Effector memory CD8-positive, alpha-beta T cell (primary cell): Measurements from ENCODE around the gene GAS2L3.

Source experiments
- ATAC-seq: fragments of 150-1000 bp; cut with Tn5 transposase; replicated peaks from 2 replicates; pipeline ENCODE4 v1.10.0; 2021; ENCODE audit warnings: mild to moderate bottlenecking, moderate library complexity
- DNase-seq, 3 experiments: peaks; one replicate each; pipeline ENCODE4 v3.0.0; 2021
- H3K27ac Mint-ChIP-seq, 2 donors: one replicate each; pipeline ENCODE4 v1.8.0; 2022; ENCODE audit warnings: mild to moderate bottlenecking in 2 of 2, mixed read lengths in 2 of 2, moderate library complexity in 2 of 2
- H3K27me3 Mint-ChIP-seq, 2 donors: one replicate each; pipeline ENCODE4 v1.8.0; 2022; ENCODE audit warnings: mixed read lengths in 2 of 2
- H3K36me3 Mint-ChIP-seq: one replicate; pipeline ENCODE4 v1.8.0; 2022; ENCODE audit warnings: mild to moderate bottlenecking, moderate library complexity, mixed read lengths; ENCODE audit not compliant: insufficient read depth
- H3K4me1 Mint-ChIP-seq, 2 donors: one replicate each; pipeline ENCODE4 v1.8.0; 2022; ENCODE audit warnings: low read depth in 2 of 2, mixed read lengths in 2 of 2
- H3K4me3 Mint-ChIP-seq, 2 donors: one replicate each; pipeline ENCODE4 v1.8.0; 2022; ENCODE audit warnings: mild to moderate bottlenecking in 2 of 2, mixed read lengths in 2 of 2, moderate library complexity in 2 of 2
- H3K9me3 Mint-ChIP-seq, 2 donors: one replicate each; pipeline ENCODE4 v1.8.0; 2022; ENCODE audit warnings: mixed read lengths in 2 of 2

Gene GAS2L3

DNA sequence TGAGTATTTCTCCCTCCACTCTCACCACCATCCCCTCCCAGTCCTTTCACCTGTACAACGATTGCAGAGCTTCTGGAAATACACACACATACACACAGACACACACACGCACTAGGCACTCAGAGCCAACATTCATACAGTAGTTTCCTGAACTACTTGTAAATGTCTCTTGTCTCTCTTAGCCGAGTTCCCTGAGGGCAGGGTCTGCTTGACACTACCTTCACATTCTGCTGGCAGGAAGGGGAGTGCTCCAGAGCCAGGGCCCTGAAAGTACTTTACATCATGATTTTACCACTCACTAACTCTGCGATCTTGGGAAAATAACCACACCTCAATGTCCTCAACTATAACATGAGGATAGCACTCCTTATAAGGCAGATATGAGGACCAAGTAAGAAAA lies 82.7 kb downstream of the GAS2L3 start:
- Mint-ChIP-seq H3K4me3 (no peak overlapping the region), H3K4me1 (no peaks in the 10 kb centered on the region), H3K27me3 (peaks cover 5 to 8% of the 10 kb centered on the region in 2 donors), H3K27ac (no peak overlapping the region), H3K36me3 (no peaks in the 10 kb centered on the region), H3K9me3 (peaks cover 3 to 5% of the 10 kb centered on the region in 2 donors)
- DNase-seq (no peak), ATAC-seq (no peak)

DNA sequence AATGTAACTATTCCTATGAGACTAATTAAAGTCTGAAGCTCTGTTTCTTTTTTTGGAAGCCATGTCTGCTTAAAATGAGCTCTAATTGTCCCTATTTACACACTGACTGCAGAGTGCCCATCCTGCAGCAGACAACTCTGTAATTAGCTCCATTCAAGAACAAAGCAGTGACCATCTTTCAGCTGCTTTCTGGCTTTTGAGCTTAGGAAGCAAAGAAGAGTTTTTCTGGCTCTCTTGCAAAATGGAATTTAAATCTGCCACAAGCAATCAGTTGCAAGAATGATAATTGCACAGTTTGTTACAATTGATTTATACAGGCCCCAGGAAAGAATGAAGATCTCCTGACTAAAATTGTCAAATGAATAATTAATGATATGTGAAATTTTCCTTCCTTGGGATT lies 83.4 kb downstream of the GAS2L3 start:
- H3K27ac Mint-ChIP-seq = no peak overlapping the region
- no peak for ATAC-seq
- H3K4me3 Mint-ChIP-seq = no peak overlapping the region
- peaks cover 5 to 8% of the 10 kb centered on the region in 2 donors for H3K27me3 Mint-ChIP-seq
- H3K4me1 Mint-ChIP-seq = no peaks in the 10 kb centered on the region
- no peaks in the 10 kb centered on the region for H3K36me3 Mint-ChIP-seq
- no peak for DNase-seq
- H3K9me3 Mint-ChIP-seq = peaks cover 0 to 3% of the 10 kb centered on the region in 2 donors

DNA sequence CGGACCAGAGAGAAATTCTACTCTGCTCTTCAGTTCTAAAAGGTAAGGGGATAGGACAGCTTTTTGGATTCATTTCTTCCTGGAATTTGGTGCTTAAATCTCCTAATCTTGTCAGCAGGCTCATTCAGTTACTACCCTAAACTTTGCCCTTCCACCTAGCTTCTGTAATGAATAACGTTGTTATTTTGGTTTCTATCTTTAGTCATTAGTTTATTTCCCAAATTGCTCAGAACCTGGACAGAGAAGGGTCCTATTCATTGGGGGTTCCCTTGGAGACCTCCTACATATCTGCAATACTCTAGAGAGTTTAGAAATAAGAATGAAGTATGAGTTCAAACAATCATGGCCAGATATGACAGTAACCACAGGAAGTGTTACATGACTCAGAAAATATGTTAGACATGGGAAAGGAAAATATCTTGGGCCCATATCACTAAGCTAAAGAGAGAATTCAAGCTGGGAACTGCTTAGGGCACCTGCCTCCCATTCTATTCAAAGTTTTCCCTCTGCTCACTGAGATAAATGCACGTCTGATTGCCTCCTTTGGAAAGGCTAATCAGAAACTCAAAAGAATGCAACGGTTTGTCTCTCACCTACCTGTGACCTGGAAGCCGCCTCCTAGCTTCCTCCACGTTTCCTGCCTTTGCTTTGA lies 87.9 kb downstream of the GAS2L3 start:
- H3K27me3 Mint-ChIP-seq = peaks cover 0 to 5% of the 10 kb centered on the region in 2 donors
- H3K9me3 Mint-ChIP-seq = no peaks in the 10 kb centered on the region
- ATAC-seq = no peak
- H3K4me3 Mint-ChIP-seq = no peak overlapping the region
- H3K4me1 Mint-ChIP-seq = no peaks in the 10 kb centered on the region
- DNase-seq = no peak
- no peak overlapping the region for H3K27ac Mint-ChIP-seq
- no peaks in the 10 kb centered on the region for H3K36me3 Mint-ChIP-seq

DNA sequence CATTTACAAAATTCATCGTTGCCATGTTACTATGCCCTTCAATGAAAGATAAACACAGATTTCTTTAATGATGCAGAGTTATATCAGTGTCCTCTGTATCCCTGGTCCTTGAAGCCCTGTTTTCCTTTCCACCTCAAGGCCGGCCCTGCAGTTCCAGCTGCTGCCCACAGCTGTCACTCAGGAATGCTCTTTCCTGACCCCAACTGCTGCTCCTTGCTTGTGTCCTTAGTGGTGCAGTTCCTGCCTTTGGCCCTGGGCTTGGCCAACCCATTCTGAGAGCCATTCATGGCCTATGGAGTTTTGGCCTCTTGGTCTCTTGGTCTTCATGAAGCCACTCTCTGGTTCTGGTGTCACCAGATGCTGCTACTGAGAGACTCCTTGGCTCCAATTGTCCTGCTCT lies 93.1 kb downstream of the GAS2L3 start:
- no peak for DNase-seq
- no peak overlapping the region for H3K27ac Mint-ChIP-seq
- no peak for ATAC-seq
- no peaks in the 10 kb centered on the region for H3K36me3 Mint-ChIP-seq
- peaks cover 0 to 9% of the 10 kb centered on the region in 2 donors for H3K27me3 Mint-ChIP-seq
- no peaks in the 10 kb centered on the region for H3K9me3 Mint-ChIP-seq
- peaks cover 0 to 2% of the 10 kb centered on the region in 2 donors for H3K4me1 Mint-ChIP-seq
- no peak overlapping the region for H3K4me3 Mint-ChIP-seq

DNA sequence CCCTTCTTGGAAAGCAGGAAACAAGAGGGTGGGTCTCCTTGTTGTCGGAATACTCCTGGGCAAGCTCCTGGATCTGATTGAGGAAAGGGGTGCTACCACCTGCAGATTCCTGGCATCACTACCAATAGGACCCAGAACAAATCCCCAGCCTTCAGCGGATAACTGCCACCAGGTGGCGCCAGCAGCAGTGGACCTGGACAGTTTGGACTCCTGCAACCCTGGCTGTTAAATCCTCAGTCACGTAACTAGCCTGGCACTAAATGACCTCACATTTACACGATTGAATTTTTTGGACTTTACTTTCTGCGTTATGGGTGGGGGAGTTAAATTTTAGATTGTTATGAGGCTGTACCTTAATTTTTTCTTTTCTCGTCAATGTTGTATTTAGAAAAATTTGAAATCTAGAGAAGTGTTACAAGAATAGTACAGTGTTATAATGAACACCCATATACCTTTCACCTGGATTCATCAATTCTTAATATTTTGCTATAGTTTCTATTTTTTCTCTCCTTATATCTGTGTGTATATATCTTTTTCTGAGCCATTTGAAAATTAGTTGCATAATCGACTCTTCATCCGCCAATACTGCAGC lies 95.6 kb downstream of the GAS2L3 start:
- Mint-ChIP-seq H3K4me3 (no peak overlapping the region), H3K27ac (no peak overlapping the region), H3K36me3 (no peaks in the 10 kb centered on the region), H3K27me3 (peaks cover 0 to 9% of the 10 kb centered on the region in 2 donors), H3K9me3 (no peaks in the 10 kb centered on the region), H3K4me1 (peaks cover 0 to 2% of the 10 kb centered on the region in 2 donors)
- DNase-seq (no peak), ATAC-seq (no peak)

DNA sequence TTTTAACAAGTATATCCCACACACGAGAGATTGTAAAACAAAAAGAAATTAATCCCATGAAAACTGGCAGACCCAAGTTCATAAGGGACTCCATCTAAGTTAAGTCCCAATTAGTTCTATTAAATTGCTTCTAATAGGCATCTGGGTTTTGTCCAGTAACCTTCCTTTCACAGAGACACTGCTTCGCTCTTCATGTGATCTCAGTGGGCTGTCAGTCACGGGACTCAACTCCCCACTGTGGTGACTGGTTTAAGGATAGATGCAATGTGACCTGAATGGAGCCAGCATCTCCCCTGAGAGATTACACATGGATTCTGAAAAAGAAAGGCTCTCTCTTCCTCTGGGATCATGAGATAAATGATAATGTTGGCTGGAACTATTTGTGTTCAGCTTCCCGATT lies 96.4 kb downstream of the GAS2L3 start:
- Mint-ChIP-seq H3K9me3 (no peaks in the 10 kb centered on the region), H3K36me3 (no peaks in the 10 kb centered on the region), H3K4me1 (peaks cover 0 to 2% of the 10 kb centered on the region in 2 donors), H3K27ac (no peak overlapping the region), H3K27me3 (peaks cover 0 to 9% of the 10 kb centered on the region in 2 donors), H3K4me3 (no peak overlapping the region)
- DNase-seq (no peak), ATAC-seq (no peak)

DNA sequence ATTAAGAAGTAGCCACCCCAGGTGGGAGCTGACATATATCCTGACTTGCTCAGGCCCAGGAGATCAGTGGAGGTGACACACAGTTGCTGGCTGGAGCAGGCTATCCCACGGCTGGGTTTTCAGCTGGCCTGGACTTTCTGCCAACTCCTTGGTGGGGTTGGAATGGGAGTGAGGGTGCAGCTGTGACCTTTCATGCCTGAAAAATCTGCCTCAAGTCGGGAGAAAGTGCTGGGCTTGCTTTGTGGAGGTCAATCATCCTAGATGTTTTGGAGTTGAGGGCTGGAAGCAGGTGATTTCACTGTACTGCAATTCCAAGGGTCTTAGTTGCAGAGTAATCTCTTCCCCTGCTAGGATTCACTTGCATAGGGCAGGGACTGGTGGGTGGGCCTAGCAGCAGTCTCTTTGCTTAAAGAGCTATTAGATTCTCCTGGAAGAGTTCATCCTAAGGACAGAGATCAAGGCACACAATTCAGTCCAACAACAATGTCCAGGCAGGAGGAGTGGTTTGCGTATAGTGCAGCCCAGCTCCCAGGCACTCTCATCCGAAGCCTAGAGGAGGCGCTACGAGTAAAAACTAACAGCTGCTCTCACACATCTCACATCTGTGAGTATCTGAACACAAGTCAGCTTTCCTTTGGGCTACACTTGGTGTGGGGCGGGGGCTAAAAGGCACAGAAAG lies 98.1 kb downstream of the GAS2L3 start:
- no peaks in the 10 kb centered on the region for H3K36me3 Mint-ChIP-seq
- peaks cover 0 to 2% of the 10 kb centered on the region in 2 donors for H3K4me1 Mint-ChIP-seq
- peaks cover 0 to 9% of the 10 kb centered on the region in 2 donors for H3K27me3 Mint-ChIP-seq
- no peak overlapping the region for H3K27ac Mint-ChIP-seq
- DNase-seq (no peak), ATAC-seq (no peak)
- H3K9me3 Mint-ChIP-seq = no peaks in the 10 kb centered on the region
- no peak overlapping the region for H3K4me3 Mint-ChIP-seq

DNA sequence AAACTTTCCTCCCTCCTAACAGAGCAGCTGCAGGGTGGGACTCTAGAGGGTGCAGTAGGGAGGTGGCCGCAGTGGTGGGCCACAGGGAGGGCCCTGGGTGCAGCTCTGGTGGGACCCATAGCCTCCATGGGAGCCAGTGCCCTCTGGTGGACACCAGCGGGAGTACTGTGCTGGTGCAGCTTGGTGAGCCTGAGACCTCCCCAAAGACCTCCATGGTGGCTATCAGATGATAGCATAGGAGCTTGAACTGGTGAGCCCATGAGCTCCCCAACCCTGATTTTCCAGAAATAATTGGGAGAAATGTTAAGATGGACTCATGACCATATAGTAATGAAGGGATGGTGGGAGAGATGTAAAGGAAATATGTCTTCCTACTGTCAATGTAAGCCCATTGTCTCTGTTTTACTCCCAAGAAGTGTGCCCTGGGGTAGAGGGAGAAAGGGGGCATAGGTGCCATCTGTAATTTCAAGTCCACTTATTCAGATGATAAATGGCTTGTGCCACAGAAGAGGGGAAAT lies 98.7 kb downstream of the GAS2L3 start:
- no peak overlapping the region for H3K4me3 Mint-ChIP-seq
- H3K27ac Mint-ChIP-seq = no peak overlapping the region
- peaks cover 0 to 9% of the 10 kb centered on the region in 2 donors for H3K27me3 Mint-ChIP-seq
- H3K9me3 Mint-ChIP-seq = no peaks in the 10 kb centered on the region
- H3K4me1 Mint-ChIP-seq = no peaks in the 10 kb centered on the region
- no peak for ATAC-seq
- no peak for DNase-seq
- H3K36me3 Mint-ChIP-seq = no peaks in the 10 kb centered on the region

DNA sequence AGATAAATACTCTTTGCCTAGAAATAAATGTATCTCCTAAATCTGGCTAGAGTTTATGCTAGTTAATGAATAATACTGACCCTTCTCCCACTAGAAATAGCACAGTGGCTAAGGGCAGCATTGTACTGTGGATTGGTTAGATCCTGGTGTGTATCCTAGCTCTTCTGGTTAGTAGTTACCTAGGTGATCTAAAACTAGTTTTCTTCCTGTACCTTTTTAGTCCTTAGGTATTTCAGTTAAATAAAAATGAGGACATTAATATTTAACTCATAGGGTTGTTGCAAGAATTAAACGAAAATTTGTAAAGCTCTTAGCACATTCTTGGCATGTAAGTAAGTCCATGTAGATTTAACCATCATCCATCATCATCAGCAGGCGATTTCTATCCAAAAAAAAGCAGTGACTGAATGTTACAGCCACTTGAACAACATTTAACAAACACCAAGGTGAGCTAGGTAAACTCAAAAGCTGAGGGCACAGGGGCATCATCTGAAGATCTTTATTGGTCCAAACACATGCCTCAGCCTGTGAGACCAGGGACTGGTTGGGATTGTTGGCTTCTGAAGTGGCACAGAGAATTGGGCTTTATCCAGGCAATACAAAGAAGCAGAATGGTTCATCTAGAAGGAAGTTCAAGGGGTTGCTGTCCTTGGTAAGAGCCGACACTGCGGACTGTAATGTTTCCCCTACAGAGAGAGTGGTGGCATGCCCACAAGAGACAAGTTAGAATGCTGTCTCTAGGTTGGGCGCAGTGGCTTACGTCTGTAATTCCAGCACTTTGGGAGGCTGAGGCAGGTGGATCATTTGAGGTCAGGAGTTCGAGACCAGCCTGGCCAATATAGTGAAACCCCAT lies 100.8 kb downstream of the GAS2L3 start:
- Mint-ChIP-seq H3K4me3 (no peak overlapping the region), H3K27ac (no peak overlapping the region), H3K36me3 (no peaks in the 10 kb centered on the region), H3K9me3 (peaks cover 5 to 8% of the 10 kb centered on the region in 2 donors), H3K4me1 (no peaks in the 10 kb centered on the region), H3K27me3 (peaks cover 8 to 21% of the 10 kb centered on the region in 2 donors)
- no peak for DNase-seq
- no peak for ATAC-seq
